GM18505 (cell line): ENCODE results near the gene AVPR1B.
A peak's percentile ranks its signal among the peaks of the same experiment; 100 is the strongest.
"Not testable (repeated sequence)": the region's sequence is repeated elsewhere in the genome, so short reads cannot be mapped to it uniquely, and the experiment has no call there.

Experiments
- ATAC-seq: cut with Tn5 transposase; IDR thresholded peaks from one replicate; pipeline ENCODE4 v1.9.1; 2021; ENCODE audit not compliant: unreplicated experiment
- POLR2A ChIP-seq: IDR thresholded peaks from 4 replicates; pipeline ENCODE4 v1.6.1; 2011; ENCODE audit warnings: borderline replicate concordance; ENCODE audit not compliant: insufficient read depth, insufficient read length; ENCODE audit errors: extremely low read depth

Gene AVPR1B

GRCh38 chr1:206082831-206083695 is 34.1 kb downstream of the AVPR1B start:
- ATAC-seq = no peak

GRCh38 chr1:206081856-206082255 is 35.3 kb downstream of the AVPR1B start:
- no peak for ATAC-seq
- no peak for TF ChIP-seq POLR2A

More at GRCh38 chr1:206082831-206083695, 34.1 kb downstream of the AVPR1B start:
- no peak for TF ChIP-seq POLR2A

- no peak for TF ChIP-seq POLR2A
- no peak for ATAC-seq
These were observed 37.0 kb downstream of the AVPR1B start for GRCh38 chr1:206080026-206080820.

GRCh38 chr1:206079135-206079534 is 38.1 kb downstream of the AVPR1B start:
- ATAC-seq = no peak
- TF ChIP-seq POLR2A = no peak

GRCh38 chr1:206075786-206076755 is 41.1 kb downstream of the AVPR1B start:
- no peak for ATAC-seq
- TF ChIP-seq POLR2A = no peak

- ATAC-seq = no peak
- TF ChIP-seq POLR2A = no peak
These were observed 42.3 kb downstream of the AVPR1B start for GRCh38 chr1:206074839-206075238.

- ATAC-seq = no peak
- TF ChIP-seq POLR2A = no peak
These were observed 46.4 kb downstream of the AVPR1B start for GRCh38 chr1:206070627-206071304.

GRCh38 chr1:206068314-206068713 is 48.9 kb downstream of the AVPR1B start:
- no peak for ATAC-seq
- no peak for TF ChIP-seq POLR2A

- ATAC-seq = no peak
- TF ChIP-seq POLR2A = no peak
These were observed 49.5 kb downstream of the AVPR1B start for GRCh38 chr1:206067486-206068227.

- no peak for TF ChIP-seq POLR2A
- ATAC-seq = peak; percentile 78
These were observed 50.6 kb downstream of the AVPR1B start for GRCh38 chr1:206066479-206067171.

GRCh38 chr1:206065547-206066145 is 51.5 kb downstream of the AVPR1B start:
- no peak for ATAC-seq
- TF ChIP-seq POLR2A = no peak

- ATAC-seq = not testable (repeated sequence)
These were observed 52.7 kb downstream of the AVPR1B start for GRCh38 chr1:206064501-206064900.

GRCh38 chr1:206064001-206064400 is 53.2 kb downstream of the AVPR1B start:
- not testable (repeated sequence) for ATAC-seq
